SK-N-MC (cell line): Measurements from ENCODE around the gene FOXP1.

ENCODE experiments used
- DNase-seq: peaks from one replicate; pipeline ENCODE4 v3.0.0-alpha.2; 2011; ENCODE audit warnings: low read depth, low spot score
- H3K27ac ChIP-seq: fragments of 200-600 bp; sonication (generic); 2 replicates; pipeline ENCODE4 v1.5.1; 2016; ENCODE audit warnings: mixed run types
- H3K36me3 ChIP-seq: fragments of 200-600 bp; sonication (generic); 2 replicates; pipeline ENCODE4 v1.6.1; 2017; ENCODE audit warnings: antibody characterized with exemption, low read length, mixed read lengths; ENCODE audit not compliant: insufficient read depth
- H3K4me3 ChIP-seq: fragments of 200-600 bp; sonication (generic); 2 replicates; pipeline ENCODE4 v1.5.1; 2016
- H3K9ac ChIP-seq: fragments of 200-600 bp; sonication (generic); 2 replicates; pipeline ENCODE4 v1.8.0; 2017; ENCODE audit warnings: mixed run types, mixed read lengths; ENCODE audit not compliant: insufficient read length
- H3K9me3 ChIP-seq: fragments of 200-600 bp; sonication (generic); 2 replicates; pipeline ENCODE4 v1.6.1; 2017; ENCODE audit warnings: low read depth, mild to moderate bottlenecking, antibody characterized with exemption, low read length, moderate library complexity, mixed read lengths
- EZH2 ChIP-seq: fragments of 200-600 bp; sonication (generic); IDR thresholded peaks from one replicate; pipeline ENCODE4 v1.6.1; 2017; ENCODE audit warnings: antibody characterized with exemption
- FOXP2 ChIP-seq: optimal IDR thresholded peaks from 2 replicates; pipeline ENCODE3; 2011; ENCODE audit warnings: mild to moderate bottlenecking, moderate library complexity; ENCODE audit not compliant: insufficient read depth; ENCODE audit errors: extremely low read length, control extremely low read depth
- POLR2AphosphoS5 ChIP-seq: IDR thresholded peaks from 2 replicates; pipeline ENCODE4 v1.6.1; 2012; ENCODE audit warnings: mild to moderate bottlenecking, low read depth, low read length, borderline replicate concordance

Gene FOXP1

DNA sequence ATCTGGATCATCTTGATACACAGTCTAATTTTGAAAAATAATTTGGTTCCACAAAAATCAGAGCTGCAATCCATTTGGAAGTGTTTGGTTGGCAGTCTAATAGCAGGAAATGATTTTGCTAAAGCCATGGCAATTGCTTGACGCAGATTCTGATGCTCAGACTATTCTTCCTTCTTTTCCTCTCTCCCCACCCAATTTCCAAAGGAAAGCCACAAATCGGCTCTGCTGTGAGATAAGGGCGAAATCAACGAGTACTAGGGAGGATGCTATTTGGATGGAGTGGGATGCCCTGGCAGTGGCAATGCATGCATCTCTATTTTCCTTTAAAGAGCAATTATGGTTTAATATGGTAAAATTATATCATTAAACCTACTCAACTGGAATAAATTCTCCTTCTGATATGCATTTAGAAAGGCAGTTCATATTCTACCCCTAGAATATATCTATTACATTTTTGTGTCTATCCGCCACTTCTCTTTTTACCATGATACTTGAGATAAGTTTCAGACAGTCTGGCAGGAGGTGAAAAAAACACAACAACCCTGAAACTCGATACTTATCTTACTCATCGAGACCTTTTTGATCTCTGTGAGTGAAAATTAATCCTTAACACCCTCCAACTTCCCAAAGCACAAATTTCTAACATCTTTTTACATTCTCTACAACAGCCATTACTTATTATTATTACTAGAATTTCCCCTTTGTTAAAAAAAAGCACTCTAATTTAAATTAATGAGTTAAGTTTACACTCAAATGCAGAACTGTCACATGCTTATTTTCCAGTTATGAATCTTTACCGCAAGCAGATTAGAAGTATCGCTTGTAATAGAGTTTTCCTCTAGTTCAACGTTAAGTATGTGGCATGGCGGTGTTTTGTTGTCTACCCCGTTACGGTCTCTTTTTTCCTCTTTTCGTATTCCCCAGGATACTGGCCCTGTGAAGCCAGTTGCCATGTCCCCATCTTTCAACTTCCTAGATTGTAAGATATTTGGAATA, 433.3 kb downstream of the FOXP1 start:
- no peak overlapping the region for H3K4me3 ChIP-seq
- no peak for TF ChIP-seq EZH2
- TF ChIP-seq POLR2AphosphoS5 = no peak
- no peak for TF ChIP-seq FOXP2
- DNase-seq = no peak
- no peaks in the 10 kb centered on the region for H3K9me3 ChIP-seq
- H3K9ac ChIP-seq = no peak overlapping the region
- H3K36me3 ChIP-seq = no peaks in the 10 kb centered on the region
- H3K27ac ChIP-seq = no peak overlapping the region

DNA sequence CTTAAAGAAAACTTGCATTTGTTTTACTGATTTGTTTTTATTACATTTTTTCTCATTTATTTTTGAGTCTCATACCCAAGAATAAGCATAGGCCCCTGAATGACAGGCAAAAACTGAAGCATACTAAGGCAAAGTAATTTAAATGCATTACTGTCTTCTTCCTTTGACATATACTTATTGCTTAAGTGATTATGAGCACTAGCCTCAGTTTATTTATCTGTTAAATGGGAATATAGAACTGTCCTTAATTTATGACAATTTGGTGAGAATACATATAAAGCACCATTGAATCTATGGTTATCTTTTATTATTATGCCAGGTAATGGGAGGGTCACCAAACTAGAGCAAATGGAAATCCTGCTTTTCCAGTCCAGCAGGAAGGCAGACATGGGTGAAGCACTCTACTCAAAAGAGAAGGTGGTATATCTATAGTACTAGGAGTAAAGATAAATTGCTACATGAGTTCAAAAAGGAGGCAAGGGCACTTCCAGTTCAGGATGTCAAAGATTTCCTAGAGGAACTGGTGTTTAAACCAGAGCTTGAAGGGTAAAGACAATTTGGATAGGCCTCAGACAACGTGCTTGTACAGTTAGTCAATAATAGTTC, 435.0 kb downstream of the FOXP1 start:
- TF ChIP-seq FOXP2 (no peak), EZH2 (no peak), POLR2AphosphoS5 (no peak)
- Histone ChIP-seq H3K9me3 (no peaks in the 10 kb centered on the region), H3K9ac (no peak overlapping the region), H3K27ac (no peak overlapping the region), H3K4me3 (no peak overlapping the region), H3K36me3 (no peaks in the 10 kb centered on the region)
- DNase-seq = no peak

DNA sequence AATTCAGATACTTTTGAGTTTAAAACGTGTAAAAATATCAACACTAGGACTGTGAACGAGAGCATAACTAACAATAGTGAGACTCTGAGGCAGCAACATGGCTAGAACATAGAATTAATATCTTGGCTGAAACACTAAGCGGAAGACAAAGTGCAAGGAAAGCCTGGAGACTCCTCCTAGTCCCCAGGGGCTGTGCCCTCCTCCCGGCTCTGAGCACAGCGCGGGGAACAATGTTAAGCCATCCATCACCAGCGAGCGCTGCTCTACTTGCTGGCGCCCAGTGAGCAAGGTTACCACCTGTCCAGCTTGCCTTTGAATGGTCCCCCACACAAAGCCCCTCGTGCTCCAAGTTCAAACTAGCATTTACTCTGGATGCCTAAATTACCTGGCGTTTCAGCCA, 436.9 kb downstream of the FOXP1 start:
- no peak for DNase-seq
- no peak overlapping the region for H3K4me3 ChIP-seq
- no peaks in the 10 kb centered on the region for H3K9me3 ChIP-seq
- TF ChIP-seq POLR2AphosphoS5 = no peak
- no peak for TF ChIP-seq EZH2
- no peak for TF ChIP-seq FOXP2
- no peaks in the 10 kb centered on the region for H3K36me3 ChIP-seq
- no peak overlapping the region for H3K9ac ChIP-seq
- no peak overlapping the region for H3K27ac ChIP-seq

DNA sequence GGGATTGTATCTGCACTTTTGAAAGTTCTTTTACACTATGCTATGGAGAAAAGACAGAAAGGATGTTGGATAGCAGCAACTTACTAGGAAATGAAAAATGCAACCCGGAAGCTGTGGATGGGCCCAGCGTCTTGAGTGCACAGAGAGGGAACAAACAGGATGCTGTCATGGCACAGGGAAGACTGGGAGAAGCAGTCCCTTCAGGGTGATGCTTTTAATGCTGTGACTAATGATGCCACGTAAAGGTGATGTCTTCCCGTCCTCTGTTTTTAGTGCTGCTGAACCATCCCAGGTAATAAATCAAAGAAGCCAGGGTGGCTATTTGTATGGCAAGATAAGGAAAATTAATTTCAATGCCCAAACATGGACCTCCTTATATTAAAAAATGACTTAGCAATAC, 437.6 kb downstream of the FOXP1 start:
- no peaks in the 10 kb centered on the region for H3K36me3 ChIP-seq
- no peak for TF ChIP-seq EZH2
- no peak for TF ChIP-seq FOXP2
- H3K9me3 ChIP-seq = no peaks in the 10 kb centered on the region
- H3K9ac ChIP-seq = no peak overlapping the region
- H3K4me3 ChIP-seq = no peak overlapping the region
- no peak for DNase-seq
- H3K27ac ChIP-seq = no peak overlapping the region

DNA sequence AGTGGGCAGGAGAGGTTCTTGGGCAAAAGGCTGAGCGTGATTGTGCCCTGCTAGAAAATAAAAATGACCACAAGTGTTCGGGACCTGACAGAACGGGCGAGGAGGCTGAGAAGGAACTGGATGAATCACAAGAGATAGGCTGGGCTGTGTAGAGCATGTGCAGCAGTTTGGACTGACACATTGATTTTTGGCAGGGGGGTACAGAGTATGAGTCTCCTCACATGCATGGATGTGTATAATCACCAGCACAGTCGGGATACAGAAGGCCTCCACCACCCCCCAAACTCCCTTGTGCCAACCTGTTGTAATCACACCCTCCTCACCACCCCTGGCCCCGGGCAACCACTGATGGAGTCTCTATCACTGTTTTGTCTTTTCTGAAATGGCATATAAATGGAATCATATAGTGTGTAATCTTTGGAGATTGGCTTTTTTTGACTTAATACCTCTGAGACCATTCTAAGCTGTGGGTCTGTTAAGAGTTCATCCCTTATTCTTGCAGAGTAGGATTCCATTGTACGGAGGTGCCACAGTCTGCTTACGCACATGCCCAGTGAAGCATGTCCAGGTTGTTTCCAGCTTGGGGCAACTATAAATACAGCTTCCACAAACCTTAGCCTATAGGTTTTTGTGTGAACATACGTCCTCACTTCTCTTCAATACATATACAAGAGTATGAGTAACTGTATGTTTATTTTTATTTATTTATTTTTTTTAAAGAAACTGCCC, 438.8 kb downstream of the FOXP1 start:
- no peaks in the 10 kb centered on the region for H3K9me3 ChIP-seq
- no peaks in the 10 kb centered on the region for H3K36me3 ChIP-seq
- H3K9ac ChIP-seq = no peak overlapping the region
- DNase-seq = no peak
- no peak overlapping the region for H3K4me3 ChIP-seq
- TF ChIP-seq EZH2 = no peak
- no peak for TF ChIP-seq FOXP2
- TF ChIP-seq POLR2AphosphoS5 = no peak
- no peak overlapping the region for H3K27ac ChIP-seq

DNA sequence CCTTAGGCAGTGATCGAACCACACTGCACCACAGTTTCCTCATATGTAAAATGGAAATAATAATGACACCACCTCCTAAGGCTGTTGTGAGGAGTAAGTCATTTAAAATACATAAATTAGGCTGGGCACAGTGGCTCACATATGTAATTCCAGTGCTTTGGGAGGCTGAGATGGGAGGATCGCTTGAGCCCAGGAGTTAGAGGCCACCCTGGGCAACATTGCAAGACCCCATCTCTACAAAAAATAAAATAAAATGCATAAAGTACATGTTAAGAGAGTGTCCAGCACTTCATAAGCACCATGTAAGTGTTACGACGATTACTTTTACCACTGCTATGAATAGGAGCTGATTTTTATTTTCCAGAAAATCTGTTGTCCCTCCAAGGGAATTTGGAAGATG, 440.0 kb downstream of the FOXP1 start:
- H3K9me3 ChIP-seq = no peaks in the 10 kb centered on the region
- no peak for TF ChIP-seq POLR2AphosphoS5
- no peak for TF ChIP-seq FOXP2
- TF ChIP-seq EZH2 = no peak
- no peak overlapping the region for H3K9ac ChIP-seq
- H3K4me3 ChIP-seq = no peak overlapping the region
- DNase-seq = no peak
- H3K27ac ChIP-seq = no peak overlapping the region
- H3K36me3 ChIP-seq = no peaks in the 10 kb centered on the region

DNA sequence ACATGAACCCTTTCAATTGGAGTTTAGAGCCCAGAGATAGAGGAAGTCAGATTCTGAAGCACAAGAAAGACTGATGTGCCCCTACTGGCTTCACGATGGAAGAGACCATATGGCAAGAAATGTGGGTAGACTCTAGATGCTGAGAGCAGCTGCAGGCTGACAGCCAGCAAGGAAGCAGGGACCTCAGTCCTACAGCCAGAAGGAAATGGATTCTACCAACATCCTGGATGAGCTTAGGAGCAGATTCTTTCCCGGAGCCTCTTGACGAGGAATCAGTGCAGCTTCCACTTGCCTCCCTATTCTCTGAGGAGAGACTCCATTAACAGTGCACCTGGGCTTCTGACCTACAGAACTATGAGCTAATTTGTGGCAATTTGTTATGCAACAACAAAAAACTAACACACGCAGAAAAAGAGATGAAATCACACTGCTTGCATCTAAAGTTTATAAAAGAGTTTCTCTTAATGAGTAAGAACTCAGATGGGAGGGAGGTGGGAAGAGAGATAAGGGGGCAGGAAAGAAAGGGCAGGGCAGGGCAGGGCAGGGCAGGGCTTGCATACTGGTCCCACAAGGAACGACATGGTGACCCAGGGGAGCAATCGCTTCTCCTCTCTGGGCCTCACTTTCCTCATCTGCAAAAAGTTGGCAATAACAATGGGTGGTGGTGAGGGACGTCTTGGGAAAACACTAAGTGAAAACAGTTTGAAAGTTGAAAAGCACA, 440.9 kb downstream of the FOXP1 start:
- no peak overlapping the region for H3K9ac ChIP-seq
- no peak for TF ChIP-seq FOXP2
- TF ChIP-seq EZH2 = no peak
- no peak for TF ChIP-seq POLR2AphosphoS5
- DNase-seq = no peak
- H3K27ac ChIP-seq = no peak overlapping the region
- no peaks in the 10 kb centered on the region for H3K9me3 ChIP-seq
- no peak overlapping the region for H3K4me3 ChIP-seq
- no peaks in the 10 kb centered on the region for H3K36me3 ChIP-seq
